Measurements from ENCODE around the gene SH3GL2.
"Not testable (repeated sequence)": the region's sequence is repeated elsewhere in the genome, so short reads cannot be mapped to it uniquely, and the experiment has no call there.

Gene SH3GL2

GRCh38 chr9:17760250-17760649 lies 181.4 kb downstream of the SH3GL2 start:
- DNase-seq, result no peak

GRCh38 chr9:17761984-17762676 lies 183.3 kb downstream of the SH3GL2 start:
- peak; percentile 80 for DNase-seq

- no peak for DNase-seq
Observed at GRCh38 chr9:17764306-17764705, 185.4 kb downstream of the SH3GL2 start.

- not testable (repeated sequence) for DNase-seq
Observed at GRCh38 chr9:17765131-17765530, 186.3 kb downstream of the SH3GL2 start.

- no peak for DNase-seq
Observed at GRCh38 chr9:17772223-17772622, 193.4 kb downstream of the SH3GL2 start.

- no peak for DNase-seq
Observed at GRCh38 chr9:17775656-17776055, 196.8 kb downstream of the SH3GL2 start.

GRCh38 chr9:17776735-17777134 lies 197.9 kb downstream of the SH3GL2 start:
- DNase-seq, result no peak

GRCh38 chr9:17777465-17777864 lies 198.6 kb downstream of the SH3GL2 start:
- DNase-seq, result no peak

- DNase-seq, result no peak
Observed at GRCh38 chr9:17782430-17783149, 203.7 kb downstream of the SH3GL2 start.

- no peak for DNase-seq
Observed at GRCh38 chr9:17783227-17783626, 204.4 kb downstream of the SH3GL2 start.

GRCh38 chr9:17789316-17789715 lies 210.4 kb downstream of the SH3GL2 start:
- no peak for DNase-seq

- no peak for DNase-seq
Observed at GRCh38 chr9:17793713-17794622, 215.1 kb downstream of the SH3GL2 start.

- no peak for DNase-seq
Observed at GRCh38 chr9:17795744-17796143, 216.9 kb downstream of the SH3GL2 start.

- no peak for DNase-seq
Observed at GRCh38 chr9:17799369-17799768, 220.5 kb downstream of the SH3GL2 start.

- no peak for DNase-seq
Observed at GRCh38 chr9:17800418-17800817, 221.6 kb downstream of the SH3GL2 start.

- DNase-seq, result peak; percentile 1
Observed at GRCh38 chr9:17802249-17802857, 223.5 kb downstream of the SH3GL2 start.

- DNase-seq, result peak; percentile 89
Observed at GRCh38 chr9:17807613-17808282, 228.9 kb downstream of the SH3GL2 start.

- DNase-seq, result no peak
Observed at GRCh38 chr9:17810317-17810716, 231.5 kb downstream of the SH3GL2 start.

- DNase-seq, result peak; percentile 37
Observed at GRCh38 chr9:17810728-17811571, 232.1 kb downstream of the SH3GL2 start.

- DNase-seq, result no peak
Observed at GRCh38 chr9:17813798-17814197, 234.9 kb downstream of the SH3GL2 start.

GRCh38 chr9:17816431-17817027 lies 237.7 kb downstream of the SH3GL2 start:
- no peak for DNase-seq
